ENCODE measurements around the gene SH2D3C.
A peak's percentile ranks its signal among the peaks of the same experiment; 100 is the strongest.

Gene SH2D3C

DNA sequence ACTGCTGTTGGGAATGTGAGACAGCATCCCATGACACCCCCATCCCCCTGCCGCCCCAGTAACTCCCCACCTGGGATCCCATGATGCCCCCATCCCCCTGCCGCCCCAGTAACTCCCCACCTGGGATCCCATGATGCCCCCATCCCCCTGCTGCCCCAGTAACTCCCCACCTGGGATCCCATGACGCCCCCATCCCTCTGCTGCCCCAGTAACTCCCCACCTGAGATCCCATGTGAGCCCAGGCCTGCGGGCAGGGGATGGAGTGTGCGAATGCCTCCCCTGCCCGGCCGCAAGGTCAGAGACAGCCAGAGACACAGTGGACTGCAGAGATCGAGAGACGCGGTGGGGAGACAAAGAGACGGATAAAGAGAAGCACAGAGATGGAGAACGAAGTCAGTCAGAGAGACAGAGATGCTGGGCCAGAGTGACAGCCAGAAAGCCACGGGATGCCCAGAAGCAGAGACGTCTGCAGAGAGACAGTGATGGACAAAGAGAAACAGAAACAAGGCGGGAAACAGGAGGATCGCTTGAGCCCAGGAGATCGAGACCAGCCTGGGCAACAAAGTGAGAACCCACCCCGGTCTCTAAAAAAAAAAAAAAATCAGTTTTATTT, 992 bp downstream of the SH2D3C start:
- no peak for TF ChIP-seq CTCF (IDR thresholded peaks at IDR 0.05; ENCODE audit: low read depth, low read length)
- Histone ChIP-seq H3K9me3 (ENCODE audit: severe bottlenecking) (no peaks in the 10 kb centered on the region), H3K4me3 (ENCODE audit: low read depth, low read length) (no peak overlapping the region), H3K27ac (no peak overlapping the region), H3K36me3 (no peaks in the 10 kb centered on the region), H3K27me3 (ENCODE audit: insufficient read depth, low read depth, severe bottlenecking) (no peaks in the 10 kb centered on the region)
- DNase-seq, result no peak

- H3K27me3 ChIP-seq (ENCODE audit: insufficient read depth, low read depth, severe bottlenecking), result no peaks in the 10 kb centered on the region
- no peak for DNase-seq
- H3K27ac ChIP-seq, result no peak overlapping the region
- no peak for TF ChIP-seq CTCF (IDR thresholded peaks at IDR 0.05; ENCODE audit: low read depth, low read length)
- no peaks in the 10 kb centered on the region for H3K9me3 ChIP-seq (ENCODE audit: severe bottlenecking)
- H3K36me3 ChIP-seq, result no peaks in the 10 kb centered on the region
- no peak overlapping the region for H3K4me3 ChIP-seq (ENCODE audit: low read depth, low read length)
Measured at GRCh38 chr9:127776924-127777289, 1.6 kb downstream of the SH2D3C start.

DNA sequence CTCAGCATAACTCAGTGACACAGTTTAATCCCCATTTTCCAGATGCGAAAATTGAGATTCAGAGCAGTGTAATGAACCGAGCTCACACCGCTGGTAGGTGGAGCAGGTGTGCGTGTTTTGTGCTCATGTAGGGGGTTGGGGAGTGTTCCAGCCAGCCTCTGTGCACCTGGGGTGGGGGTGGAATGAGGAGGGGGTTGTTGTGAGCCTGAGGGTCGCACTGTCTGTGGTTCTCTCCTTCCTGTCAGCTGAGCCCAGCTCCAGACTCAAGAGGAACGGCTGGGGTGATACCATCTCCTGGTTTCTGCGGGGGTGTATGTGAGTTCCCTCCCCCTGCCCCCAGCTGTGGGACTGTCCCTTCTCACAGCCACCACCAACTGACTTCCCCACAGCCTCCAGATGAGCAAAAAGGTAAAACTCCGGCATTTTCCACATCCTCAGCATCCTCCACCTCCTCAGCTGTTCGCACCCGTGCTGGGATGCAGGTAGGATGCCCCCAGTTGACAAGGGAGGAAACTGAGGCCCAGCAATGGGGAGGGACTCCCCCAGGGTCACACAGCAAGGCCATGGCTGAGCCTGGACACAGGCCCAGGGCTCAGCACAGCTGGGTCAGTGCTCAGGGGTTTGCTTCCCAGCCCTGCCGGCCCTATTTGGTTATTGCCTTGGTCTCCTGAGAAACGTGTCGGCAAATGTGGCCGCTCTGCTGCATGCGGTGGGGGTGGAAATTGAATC, 2.1 kb downstream of the SH2D3C start:
- peak; percentile 55 for DNase-seq
- Histone ChIP-seq H3K9me3 (ENCODE audit: severe bottlenecking) (no peaks in the 10 kb centered on the region), H3K4me3 (ENCODE audit: low read depth, low read length) (no peak overlapping the region)

DNA sequence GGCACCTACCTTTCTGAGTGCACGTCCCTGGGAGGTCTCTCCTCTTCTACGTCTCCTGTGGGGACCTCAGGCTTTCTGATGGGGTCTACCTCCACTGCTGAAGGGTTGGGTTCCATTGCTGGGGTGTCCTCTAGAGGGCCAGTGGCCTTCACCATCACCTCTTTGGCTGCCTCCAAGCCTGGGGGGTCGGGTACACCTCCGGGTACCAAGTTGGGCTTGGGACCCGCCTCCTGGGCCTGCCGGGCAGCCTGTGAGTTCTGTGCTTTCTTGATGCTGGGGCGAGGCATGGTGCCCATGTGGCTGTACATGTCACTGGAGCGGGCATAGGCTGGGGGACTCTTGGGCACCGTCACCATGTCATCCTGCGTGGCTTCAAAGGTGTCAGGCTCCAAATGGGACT, 4.5 kb downstream of the SH2D3C start:
- 0 out of 2 replicates have a peak, but pooled peaks have one; percentile 14 for TF ChIP-seq CTCF (IDR thresholded peaks at IDR 0.05; ENCODE audit: low read depth, low read length)
- no peak overlapping the region for H3K4me3 ChIP-seq (ENCODE audit: low read depth, low read length)
- H3K27ac ChIP-seq, result no peak overlapping the region
- H3K27me3 ChIP-seq (ENCODE audit: insufficient read depth, low read depth, severe bottlenecking), result no peaks in the 10 kb centered on the region
- no peak for DNase-seq
- no peaks in the 10 kb centered on the region for H3K36me3 ChIP-seq
- H3K9me3 ChIP-seq (ENCODE audit: severe bottlenecking), result no peaks in the 10 kb centered on the region

More for the DNA sequence above, 2.1 kb downstream of the SH2D3C start:
- no peak for TF ChIP-seq CTCF (IDR thresholded peaks at IDR 0.05; ENCODE audit: low read depth, low read length)
- no peaks in the 10 kb centered on the region for H3K27me3 ChIP-seq (ENCODE audit: insufficient read depth, low read depth, severe bottlenecking)
- no peak overlapping the region for H3K27ac ChIP-seq
- H3K36me3 ChIP-seq, result no peaks in the 10 kb centered on the region

DNA sequence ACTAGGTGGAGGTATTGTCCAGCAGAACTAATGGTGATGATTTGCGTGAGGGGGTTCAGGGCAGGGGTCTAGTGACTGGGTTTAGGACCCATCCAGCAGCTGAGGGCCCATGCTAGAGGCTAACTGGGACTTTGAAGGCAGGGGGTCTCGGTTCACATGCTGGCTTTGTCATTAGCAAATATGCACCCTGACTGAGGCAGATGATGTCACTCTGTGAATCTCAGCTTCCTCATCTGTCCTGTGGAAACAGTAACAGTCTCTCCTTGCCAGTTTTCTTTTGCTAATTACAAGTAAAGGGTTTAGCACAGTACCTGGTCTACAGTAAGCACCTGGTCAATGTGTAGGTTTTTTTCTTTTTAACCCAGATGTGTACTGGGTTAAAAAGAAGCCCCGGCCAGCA, 5.2 kb downstream of the SH2D3C start:
- H3K4me3 ChIP-seq (ENCODE audit: low read depth, low read length), result no peak overlapping the region
- no peak for TF ChIP-seq CTCF (IDR thresholded peaks at IDR 0.05; ENCODE audit: low read depth, low read length)
- H3K27me3 ChIP-seq (ENCODE audit: insufficient read depth, low read depth, severe bottlenecking), result no peaks in the 10 kb centered on the region
- H3K36me3 ChIP-seq, result no peaks in the 10 kb centered on the region
- H3K9me3 ChIP-seq (ENCODE audit: severe bottlenecking), result no peaks in the 10 kb centered on the region
- DNase-seq, result no peak
- H3K27ac ChIP-seq, result no peak overlapping the region
